Ammon's horn (tissue), 1 donor: Measurements from ENCODE around the gene SLC6A15.

Experiments
- DNase-seq: peaks from one replicate; pipeline ENCODE4 v3.0.0-alpha.2; 2016; ENCODE audit warnings: low spot score

Gene SLC6A15

GRCh38 chr12:84874825-84875139 is 37.8 kb downstream of the SLC6A15 start:
- DNase-seq, result no peak

- peak; percentile 77 for DNase-seq
These were observed 38.3 kb downstream of the SLC6A15 start for GRCh38 chr12:84874125-84874824.

- no peak for DNase-seq
These were observed 50.4 kb downstream of the SLC6A15 start for GRCh38 chr12:84862186-84862585.

- no peak for DNase-seq
These were observed 51.9 kb downstream of the SLC6A15 start for GRCh38 chr12:84860718-84861117.

- DNase-seq, result no peak
These were observed 53.8 kb downstream of the SLC6A15 start for GRCh38 chr12:84858796-84859195.

- DNase-seq, result no peak
These were observed 54.9 kb downstream of the SLC6A15 start for GRCh38 chr12:84857525-84858208.

GRCh38 chr12:84856156-84856900 is 56.3 kb downstream of the SLC6A15 start:
- DNase-seq, result no peak

- no peak for DNase-seq
These were observed 68.9 kb downstream of the SLC6A15 start for GRCh38 chr12:84843593-84844144.

GRCh38 chr12:84842406-84843013 is 70.1 kb downstream of the SLC6A15 start:
- peak; percentile 56 for DNase-seq

- DNase-seq, result no peak
These were observed 71.0 kb downstream of the SLC6A15 start for GRCh38 chr12:84841591-84841990.

- no peak for DNase-seq
These were observed 72.2 kb downstream of the SLC6A15 start for GRCh38 chr12:84840356-84840755.

- DNase-seq, result no peak
These were observed 85.7 kb downstream of the SLC6A15 start for GRCh38 chr12:84826925-84827324.

- no peak for DNase-seq
These were observed 87.5 kb downstream of the SLC6A15 start for GRCh38 chr12:84825149-84825548.

GRCh38 chr12:84822525-84822924 is 90.1 kb downstream of the SLC6A15 start:
- DNase-seq, result no peak

- DNase-seq, result no peak
These were observed 95.5 kb downstream of the SLC6A15 start for GRCh38 chr12:84816916-84817695.

- DNase-seq, result no peak
These were observed 97.8 kb downstream of the SLC6A15 start for GRCh38 chr12:84814664-84815245.

GRCh38 chr12:84813780-84814663 is 98.6 kb downstream of the SLC6A15 start:
- DNase-seq, result no peak

GRCh38 chr12:84811291-84811690 is 101.3 kb downstream of the SLC6A15 start:
- no peak for DNase-seq

- DNase-seq, result no peak
These were observed 102.0 kb downstream of the SLC6A15 start for GRCh38 chr12:84810611-84811010.
